ENCODE results near the gene CLK3. TPM values are rescaled to one million over a fixed set of nuclear protein-coding genes. Genes with fewer than 3 reads are reported as not detected.
"Not testable (repeated sequence)": the region's sequence is repeated elsewhere in the genome, so short reads cannot be mapped to it uniquely, and the experiment has no call there.

The CLK3 gene
- total and polyA plus RNA-seq, 2 donors = 31.5 to 76.3 TPM

DNA sequence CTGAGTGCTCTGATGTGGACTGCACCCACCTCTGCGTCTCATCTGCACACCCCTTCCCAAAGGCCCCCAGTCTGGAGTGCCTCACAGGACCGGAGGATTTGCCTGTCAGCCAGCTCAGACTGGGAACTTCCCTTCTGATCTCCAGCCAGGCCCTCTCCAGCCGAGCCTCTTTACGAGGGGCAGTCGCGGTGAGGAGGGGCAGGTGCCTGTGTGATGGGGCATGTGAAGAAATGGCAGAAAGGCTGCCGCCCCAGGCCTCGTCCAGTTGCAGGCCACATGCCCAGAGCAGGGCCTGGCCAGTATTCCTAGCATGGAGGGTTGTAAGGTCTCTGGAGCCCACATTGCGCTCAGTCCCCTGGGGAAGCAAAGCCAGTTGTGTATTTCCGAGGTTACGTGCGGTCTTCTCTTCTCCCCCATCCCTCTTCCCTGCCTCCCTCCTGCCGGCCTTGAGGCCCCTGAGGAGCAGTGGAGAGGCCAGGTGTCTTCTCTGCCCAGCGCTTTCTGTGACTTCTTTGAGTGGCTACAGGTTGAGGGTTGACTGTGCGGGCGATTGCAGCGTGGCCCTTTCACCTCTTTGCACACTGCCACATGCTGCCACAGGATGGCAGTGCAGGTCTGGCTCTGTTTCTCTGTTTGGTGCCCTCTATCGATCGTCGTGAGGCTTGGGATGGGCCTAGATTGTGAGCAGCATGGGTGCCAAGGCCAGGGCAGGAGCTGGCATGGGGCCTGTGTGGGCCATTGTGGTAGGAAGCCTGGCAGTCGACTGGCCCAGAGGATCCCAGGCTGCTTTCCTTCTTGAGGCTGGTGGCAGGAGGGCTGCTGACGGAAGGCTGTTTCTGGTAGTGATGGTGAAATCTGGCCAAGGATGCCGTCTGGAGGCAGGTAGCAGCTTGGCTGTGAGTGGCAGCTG, 5.3 kb downstream of the CLK3 start:
- H3K36me3 ChIP-seq (ENCODE audit: insufficient read depth) = peaks cover 5% of the 10 kb centered on the region
- no peak overlapping the region for H3K27ac ChIP-seq (ENCODE audit: low read depth)
- H3K4me3 ChIP-seq (ENCODE audit: low read depth, low read length) = no peak overlapping the region
- no peak for DNase-seq (ENCODE audit: extremely low spot score)
- no peaks in the 10 kb centered on the region for H3K4me1 ChIP-seq (ENCODE audit: insufficient read depth)
- 52% methylated on average over 23 of the region's 23 CpGs for WGBS

DNA sequence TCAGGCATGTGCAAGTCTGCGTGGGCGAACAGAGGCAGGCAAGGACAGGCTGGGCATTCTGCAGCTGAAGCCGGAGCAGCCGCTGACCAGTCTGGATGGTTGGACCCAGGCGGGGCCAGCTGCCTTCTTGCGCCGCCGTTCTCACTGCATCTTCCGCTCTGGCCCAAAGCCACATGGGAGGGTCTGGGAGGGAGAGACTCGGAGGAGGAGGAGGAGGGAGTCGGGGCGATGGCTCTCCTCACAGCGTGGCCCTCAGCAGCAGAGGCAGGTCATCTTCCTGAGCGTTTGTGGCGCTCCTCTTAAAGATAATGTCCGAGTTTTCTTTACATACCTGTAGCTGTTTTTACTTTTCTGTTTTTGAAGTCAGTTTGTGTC, 5.9 kb downstream of the CLK3 start:
- Histone ChIP-seq H3K4me3 (ENCODE audit: low read depth, low read length) (no peak overlapping the region), H3K27ac (ENCODE audit: low read depth) (no peak overlapping the region), H3K4me1 (ENCODE audit: insufficient read depth) (no peaks in the 10 kb centered on the region), H3K36me3 (ENCODE audit: insufficient read depth) (peaks cover 5% of the 10 kb centered on the region)
- WGBS = 71% methylated on average over 16 of the region's 16 CpGs
- DNase-seq (ENCODE audit: extremely low spot score) = no peak

DNA sequence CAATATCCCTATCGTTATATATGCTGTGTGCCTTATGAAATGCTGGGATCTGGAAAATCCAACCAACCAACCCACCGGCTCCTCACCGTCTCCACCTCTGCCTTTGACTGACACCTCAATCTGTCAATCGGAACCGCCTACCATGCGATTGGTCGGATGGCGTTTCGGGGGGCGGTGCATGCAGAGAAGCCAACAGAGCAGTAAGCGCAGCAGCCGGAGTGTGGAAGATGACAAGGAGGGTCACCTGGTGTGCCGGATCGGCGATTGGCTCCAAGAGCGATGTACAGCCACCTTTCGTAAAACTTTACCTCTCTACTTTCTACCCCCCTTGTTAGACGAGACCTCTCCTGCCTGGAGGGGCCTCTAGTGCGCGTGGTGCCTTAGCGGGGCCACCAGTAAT, 6.3 kb downstream of the CLK3 start:
- Histone ChIP-seq H3K36me3 (ENCODE audit: insufficient read depth) (peaks cover 5% of the 10 kb centered on the region), H3K4me3 (ENCODE audit: low read depth, low read length) (no peak overlapping the region), H3K4me1 (ENCODE audit: insufficient read depth) (no peaks in the 10 kb centered on the region), H3K27ac (ENCODE audit: low read depth) (no peak overlapping the region)
- DNase-seq (ENCODE audit: extremely low spot score) = no peak
- WGBS = 85% methylated on average over 21 of the region's 21 CpGs

DNA sequence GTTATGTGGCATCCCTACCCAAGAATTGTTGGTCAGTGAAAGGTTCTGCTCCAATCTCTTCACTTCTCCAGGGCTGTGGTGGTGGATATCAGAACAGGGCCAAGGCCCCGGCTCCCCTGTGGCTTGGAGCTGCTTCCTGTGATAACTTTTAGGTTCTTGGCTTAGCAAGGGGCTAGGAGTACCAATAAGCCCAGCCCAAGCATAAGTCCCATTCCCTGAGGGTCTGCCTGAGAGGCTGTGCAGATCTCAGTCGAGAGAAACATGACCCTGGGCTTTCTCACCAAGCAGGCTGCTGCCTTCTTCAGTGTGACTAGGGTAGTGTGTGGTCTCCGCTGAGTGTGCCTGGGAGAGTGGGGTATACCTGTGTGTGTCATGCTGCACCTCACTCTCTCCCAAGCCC, 7.1 kb downstream of the CLK3 start:
- Histone ChIP-seq H3K4me3 (ENCODE audit: low read depth, low read length) (no peak overlapping the region), H3K4me1 (ENCODE audit: insufficient read depth) (no peaks in the 10 kb centered on the region), H3K36me3 (ENCODE audit: insufficient read depth) (peaks cover 10% of the 10 kb centered on the region), H3K27ac (ENCODE audit: low read depth) (no peak overlapping the region)
- WGBS = 91% methylated on average over 3 of the region's 3 CpGs
- no peak for DNase-seq (ENCODE audit: extremely low spot score)

DNA sequence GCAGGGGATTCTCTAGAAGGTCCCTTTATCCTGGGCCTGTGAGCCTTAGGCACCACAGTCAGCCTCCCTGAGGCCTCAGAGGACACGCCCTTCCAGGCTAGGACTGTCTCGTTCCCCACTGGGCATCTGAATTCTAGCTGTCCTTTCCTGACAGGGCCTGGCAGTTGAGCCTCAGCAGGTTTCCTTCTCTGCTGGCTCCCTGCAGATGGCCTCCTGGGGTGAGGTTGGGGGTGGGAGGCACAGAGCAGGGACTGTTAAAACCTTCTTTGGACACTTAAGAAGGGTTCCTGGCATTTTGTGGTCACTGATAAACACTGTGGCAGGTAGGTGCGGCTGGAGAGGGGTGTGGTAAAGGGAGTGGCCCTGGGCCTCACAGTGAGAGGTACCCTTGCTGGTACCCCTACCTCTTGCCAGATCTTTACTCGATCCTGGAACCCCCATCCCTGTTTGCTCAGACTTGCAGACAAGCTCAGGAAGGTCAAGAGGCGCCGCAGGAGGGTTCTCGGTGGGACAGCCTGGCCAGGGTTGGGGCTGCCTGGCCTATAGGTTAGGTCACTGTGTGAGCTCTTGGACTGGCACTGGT, 8.5 kb downstream of the CLK3 start:
- Histone ChIP-seq H3K4me3 (ENCODE audit: low read depth, low read length) (no peak overlapping the region), H3K27ac (ENCODE audit: low read depth) (no peak overlapping the region), H3K4me1 (ENCODE audit: insufficient read depth) (no peaks in the 10 kb centered on the region), H3K36me3 (ENCODE audit: insufficient read depth) (peaks cover 13% of the 10 kb centered on the region)
- 79% methylated on average over 7 of the region's 7 CpGs for WGBS
- DNase-seq (ENCODE audit: extremely low spot score) = no peak

DNA sequence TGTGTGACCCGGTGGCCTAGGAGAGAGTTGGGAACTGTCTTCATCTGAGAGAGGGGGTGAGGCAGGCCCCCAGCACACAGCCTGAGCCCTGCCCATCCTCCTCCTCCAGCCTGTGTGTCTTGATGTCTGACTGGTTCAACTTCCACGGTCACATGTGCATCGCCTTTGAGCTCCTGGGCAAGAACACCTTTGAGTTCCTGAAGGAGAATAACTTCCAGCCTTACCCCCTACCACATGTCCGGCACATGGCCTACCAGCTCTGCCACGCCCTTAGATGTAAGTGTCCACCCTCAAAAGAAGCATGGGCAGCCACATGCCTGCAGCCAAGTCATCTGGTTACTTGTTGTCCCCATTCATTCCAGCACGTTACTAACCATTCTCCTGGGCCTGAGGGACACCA, 10.1 kb downstream of the CLK3 start:
- Histone ChIP-seq H3K27ac (ENCODE audit: low read depth) (no peak overlapping the region), H3K4me3 (ENCODE audit: low read depth, low read length) (no peak overlapping the region), H3K4me1 (ENCODE audit: insufficient read depth) (no peaks in the 10 kb centered on the region), H3K36me3 (ENCODE audit: insufficient read depth) (peaks cover 14% of the 10 kb centered on the region)
- WGBS = 85% methylated on average over 6 of the region's 6 CpGs
- DNase-seq (ENCODE audit: extremely low spot score) = no peak

DNA sequence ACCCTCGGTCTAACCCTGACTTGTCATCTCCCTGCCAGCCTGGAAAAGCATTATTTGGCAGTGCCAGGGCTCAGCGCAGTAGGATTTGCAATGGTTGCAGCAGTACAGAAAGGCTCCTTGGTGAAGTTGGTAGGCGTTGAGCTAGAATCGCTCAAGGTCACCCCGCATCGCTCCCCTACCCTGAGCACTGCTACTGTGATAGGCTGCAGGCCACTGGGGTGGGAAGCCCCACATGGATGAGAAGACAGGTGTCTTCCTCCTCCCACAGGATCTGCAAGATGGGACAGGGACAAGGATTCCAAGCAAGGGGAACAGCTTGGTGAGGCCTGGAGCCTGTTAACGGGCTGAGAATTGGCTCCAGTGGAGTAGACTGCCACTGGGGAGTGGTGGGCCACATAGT, 10.7 kb downstream of the CLK3 start:
- DNase-seq (ENCODE audit: extremely low spot score) = no peak
- H3K36me3 ChIP-seq (ENCODE audit: insufficient read depth) = peaks cover 12% of the 10 kb centered on the region
- 91% methylated on average over 7 of the region's 7 CpGs for WGBS

DNA sequence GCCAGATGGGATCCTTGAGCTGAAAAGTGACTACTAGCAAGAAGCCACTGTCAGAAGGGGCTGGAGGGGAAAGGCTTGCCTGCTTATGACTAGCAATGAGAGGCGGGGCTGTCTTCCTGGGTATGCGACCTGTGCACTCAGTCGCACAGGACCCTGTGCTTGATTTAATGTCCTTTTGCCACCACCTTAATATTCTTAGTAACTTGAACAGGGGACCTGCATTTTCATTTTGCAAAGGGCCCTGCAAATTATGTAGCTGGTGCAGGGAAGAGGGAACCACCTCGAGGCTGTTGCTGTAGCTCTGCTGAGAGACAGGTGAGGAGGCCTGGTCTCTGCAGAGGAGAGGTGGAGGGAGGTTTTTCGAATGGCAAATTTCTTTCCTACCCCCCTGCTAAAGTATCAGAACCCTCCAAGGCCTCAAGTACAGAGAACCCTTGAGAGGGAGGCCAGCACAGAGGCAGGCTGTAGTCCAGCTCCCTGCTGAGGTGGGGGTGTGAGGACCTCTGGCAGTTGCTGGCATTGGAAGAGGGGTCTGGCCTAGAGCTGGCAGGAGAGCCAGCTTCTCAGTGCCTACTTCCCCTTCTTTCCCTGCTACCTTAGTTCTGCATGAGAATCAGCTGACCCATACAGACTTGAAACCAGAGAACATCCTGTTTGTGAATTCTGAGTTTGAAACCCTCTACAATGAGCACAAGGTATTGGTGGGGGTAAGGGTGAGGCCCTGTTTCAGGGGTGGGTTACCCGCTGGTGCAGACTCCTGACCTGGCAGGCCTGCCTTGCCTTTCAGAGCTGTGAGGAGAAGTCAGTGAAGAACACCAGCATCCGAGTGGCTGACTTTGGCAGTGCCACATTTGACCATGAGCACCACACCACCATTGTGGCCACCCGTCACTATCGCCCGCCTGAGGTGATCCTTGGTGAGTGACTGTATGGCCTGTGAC, 11.4 kb downstream of the CLK3 start:
- 84% methylated on average over 10 of the region's 10 CpGs for WGBS
- DNase-seq (ENCODE audit: extremely low spot score) = no peak
- Histone ChIP-seq H3K4me1 (ENCODE audit: insufficient read depth) (no peaks in the 10 kb centered on the region), H3K4me3 (ENCODE audit: low read depth, low read length) (no peak overlapping the region), H3K36me3 (ENCODE audit: insufficient read depth) (peaks cover 12% of the 10 kb centered on the region), H3K27ac (ENCODE audit: low read depth) (no peak overlapping the region)

More for the DNA sequence above, 10.7 kb downstream of the CLK3 start:
- no peak overlapping the region for H3K4me3 ChIP-seq (ENCODE audit: low read depth, low read length)
- no peak overlapping the region for H3K27ac ChIP-seq (ENCODE audit: low read depth)
- H3K4me1 ChIP-seq (ENCODE audit: insufficient read depth) = no peaks in the 10 kb centered on the region

DNA sequence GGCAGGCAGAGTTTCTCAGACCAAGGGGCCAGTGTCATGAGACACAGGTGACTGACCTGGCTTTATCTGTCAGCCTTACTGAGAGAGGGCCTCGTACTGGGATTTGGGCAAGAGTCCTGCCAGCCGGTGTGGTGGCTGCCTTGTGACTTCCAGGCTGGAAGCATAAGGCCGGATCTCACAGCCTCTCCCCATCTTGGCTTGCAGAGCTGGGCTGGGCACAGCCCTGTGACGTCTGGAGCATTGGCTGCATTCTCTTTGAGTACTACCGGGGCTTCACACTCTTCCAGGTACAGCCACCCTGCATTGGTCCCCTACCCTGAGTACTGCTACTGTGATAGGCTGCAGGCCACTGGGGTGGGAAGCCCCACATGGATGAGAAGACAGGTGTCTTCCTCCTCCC, 12.1 kb downstream of the CLK3 start:
- Histone ChIP-seq H3K27ac (ENCODE audit: low read depth) (no peak overlapping the region), H3K4me1 (ENCODE audit: insufficient read depth) (no peaks in the 10 kb centered on the region), H3K4me3 (ENCODE audit: low read depth, low read length) (no peak overlapping the region), H3K36me3 (ENCODE audit: insufficient read depth) (peaks cover 12% of the 10 kb centered on the region)
- WGBS = 65% methylated on average over 5 of the region's 5 CpGs
- no peak for DNase-seq (ENCODE audit: extremely low spot score)

DNA sequence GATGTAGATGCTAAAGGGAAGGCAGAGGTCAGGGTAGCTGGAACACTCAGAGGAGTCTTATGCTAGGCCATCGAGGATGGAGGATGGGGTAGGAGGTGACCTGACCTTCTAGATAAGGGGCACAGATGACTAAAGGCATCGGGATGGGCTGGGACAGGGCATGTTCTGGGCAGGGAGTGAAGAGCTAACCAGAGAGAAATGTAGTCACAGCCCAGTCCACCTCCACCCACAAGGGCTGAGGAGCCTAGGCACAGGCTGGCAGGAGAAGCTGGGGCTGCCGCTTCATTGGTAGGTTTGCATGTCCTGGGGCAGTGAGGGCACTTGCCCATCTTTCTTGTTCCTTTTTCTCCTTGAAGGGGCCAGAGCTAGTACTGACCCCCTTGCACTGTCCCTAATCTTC, 12.6 kb downstream of the CLK3 start:
- Histone ChIP-seq H3K27ac (ENCODE audit: low read depth) (no peak overlapping the region), H3K4me3 (ENCODE audit: low read depth, low read length) (no peak overlapping the region), H3K36me3 (ENCODE audit: insufficient read depth) (peaks cover 12% of the 10 kb centered on the region), H3K4me1 (ENCODE audit: insufficient read depth) (no peaks in the 10 kb centered on the region)
- DNase-seq (ENCODE audit: extremely low spot score) = no peak
- WGBS = 69% methylated on average over 3 of the region's 3 CpGs

DNA sequence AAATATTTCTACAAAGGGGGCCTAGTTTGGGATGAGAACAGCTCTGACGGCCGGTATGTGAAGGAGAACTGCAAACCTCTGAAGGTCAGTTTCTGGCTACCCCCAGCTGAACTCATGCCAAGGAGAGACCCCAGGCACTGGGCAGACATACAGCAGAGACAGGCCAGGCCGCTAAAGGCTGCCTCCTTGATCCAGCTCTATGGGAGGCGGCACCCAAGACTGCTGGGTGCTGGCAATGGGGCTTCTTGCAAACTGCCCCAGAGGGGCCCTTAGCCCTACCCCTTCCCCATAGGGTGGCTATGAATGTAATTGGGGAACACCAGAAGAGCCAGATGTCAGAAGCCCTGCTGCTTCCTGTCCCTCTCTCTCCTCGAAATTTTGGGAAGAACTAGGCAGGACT, 13.3 kb downstream of the CLK3 start:
- DNase-seq (ENCODE audit: extremely low spot score) = no peak
- Histone ChIP-seq H3K27ac (ENCODE audit: low read depth) (no peak overlapping the region), H3K4me3 (ENCODE audit: low read depth, low read length) (no peak overlapping the region), H3K4me1 (ENCODE audit: insufficient read depth) (no peaks in the 10 kb centered on the region), H3K36me3 (ENCODE audit: insufficient read depth) (peaks cover 12% of the 10 kb centered on the region)
- WGBS = 54% methylated on average over 5 of the region's 5 CpGs

DNA sequence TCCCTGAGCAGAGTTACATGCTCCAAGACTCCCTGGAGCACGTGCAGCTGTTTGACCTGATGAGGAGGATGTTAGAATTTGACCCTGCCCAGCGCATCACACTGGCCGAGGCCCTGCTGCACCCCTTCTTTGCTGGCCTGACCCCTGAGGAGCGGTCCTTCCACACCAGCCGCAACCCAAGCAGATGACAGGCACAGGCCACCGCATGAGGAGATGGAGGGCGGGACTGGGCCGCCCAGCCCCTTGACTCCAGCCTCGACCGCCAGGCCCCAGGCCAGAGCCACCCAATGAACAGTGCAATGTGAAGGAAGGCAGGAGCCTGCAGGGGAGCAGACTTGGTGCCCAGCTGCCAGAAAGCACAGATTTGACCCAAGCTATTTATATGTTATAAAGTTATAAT, 14.1 kb downstream of the CLK3 start:
- DNase-seq (ENCODE audit: extremely low spot score) = not testable (repeated sequence)
- H3K36me3 ChIP-seq (ENCODE audit: insufficient read depth) = peaks cover 12% of the 10 kb centered on the region

DNA sequence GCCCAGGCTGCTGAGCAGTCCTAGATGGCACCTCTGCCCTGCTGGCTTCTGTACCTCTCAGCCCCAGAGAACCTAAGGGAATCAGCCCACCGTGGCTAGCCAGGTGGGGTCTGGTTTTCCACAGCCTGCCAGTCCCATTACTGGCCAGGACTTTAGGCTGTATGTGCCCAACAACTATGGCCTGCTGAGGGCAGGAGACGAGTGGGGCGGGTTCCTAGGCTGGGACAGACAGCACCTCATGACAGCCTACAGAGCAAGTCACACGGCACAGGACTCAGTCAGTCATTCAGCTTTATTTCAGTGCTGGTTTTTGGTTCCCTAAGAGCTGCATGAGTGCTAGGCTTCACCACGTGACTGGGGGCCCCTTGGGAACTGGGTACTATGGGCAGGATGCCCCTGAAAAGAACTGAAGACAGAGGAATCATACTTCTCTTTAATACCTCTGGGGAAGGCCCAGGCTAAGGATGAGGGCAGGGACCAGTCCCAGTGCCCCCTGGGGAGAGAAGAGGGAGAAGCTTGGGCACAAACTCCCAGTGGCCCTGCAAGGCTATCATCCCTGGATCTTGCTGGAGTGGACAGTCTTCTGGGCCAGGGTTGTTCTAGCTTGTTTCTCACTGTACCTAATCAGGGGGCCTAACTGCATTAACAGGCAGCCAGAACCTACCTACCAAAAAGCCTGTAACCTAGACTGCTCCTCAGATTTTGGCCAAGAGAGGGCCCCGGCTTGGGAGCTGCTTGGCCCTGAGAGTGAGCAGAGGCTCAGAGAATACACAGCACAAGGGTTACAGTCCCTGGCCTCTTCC, 14.8 kb downstream of the CLK3 start:
- peaks cover 10% of the 10 kb centered on the region for H3K36me3 ChIP-seq (ENCODE audit: insufficient read depth)
- DNase-seq (ENCODE audit: extremely low spot score) = no peak
- 72% methylated on average over 6 of the region's 6 CpGs for WGBS

More for the DNA sequence above, 14.1 kb downstream of the CLK3 start:
- WGBS = 79% methylated on average over 9 of the region's 10 CpGs
- H3K4me1 ChIP-seq (ENCODE audit: insufficient read depth); H3K27ac ChIP-seq (ENCODE audit: low read depth); H3K4me3 ChIP-seq (ENCODE audit: low read depth, low read length): not testable (repeated sequence)

More for the DNA sequence above, 14.8 kb downstream of the CLK3 start:
- no peaks in the 10 kb centered on the region for H3K4me1 ChIP-seq (ENCODE audit: insufficient read depth)
- H3K27ac ChIP-seq (ENCODE audit: low read depth) = no peak overlapping the region
- no peak overlapping the region for H3K4me3 ChIP-seq (ENCODE audit: low read depth, low read length)
